ENCODE results near the gene YPEL4. TPM values are rescaled to one million over a fixed set of nuclear protein-coding genes. Genes with fewer than 3 reads are reported as not detected.
A peak's percentile ranks its signal among the peaks of the same experiment; 100 is the strongest.

Gene YPEL4
- total RNA-seq, 2 experiments from 2014 or later, result 0.17 to 0.19 TPM

DNA sequence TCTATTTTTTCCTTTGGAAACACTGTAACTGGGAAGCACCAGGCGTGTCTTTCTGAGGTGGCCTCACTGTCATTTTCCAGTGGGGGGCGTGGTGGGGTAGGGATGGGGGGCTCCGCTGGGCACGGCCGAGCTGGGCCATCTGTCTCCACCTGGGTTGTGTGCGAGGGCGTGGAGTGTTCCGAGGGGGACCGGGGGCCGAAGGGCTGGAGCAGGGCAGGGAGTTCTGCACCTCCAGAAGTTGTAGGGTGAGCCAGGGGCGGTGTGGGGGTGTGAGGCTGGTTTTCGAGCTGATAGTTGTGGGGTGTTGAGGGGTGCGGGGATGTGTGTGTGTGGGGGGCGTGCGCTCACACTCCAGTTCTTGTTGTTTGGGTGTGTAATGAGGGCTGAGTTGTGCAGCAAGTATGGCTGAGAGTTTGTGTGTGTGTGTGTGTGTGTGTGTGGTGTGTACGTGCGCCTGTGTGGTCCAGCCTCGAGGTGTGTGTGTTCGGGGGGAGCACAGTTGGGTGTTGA is 10.8 kb downstream of the YPEL4 start:
- POLR2A ChIA-PET, result no interaction called here
- Mint-ChIP-seq H3K27ac (peak overlapping the region; percentile 74), H3K9me3 (no peaks in the 10 kb centered on the region), H3K36me3 (ENCODE audit: low read depth) (no peaks in the 10 kb centered on the region), H3K27me3 (peaks cover 38% of the 10 kb centered on the region), H3K4me1 (peaks cover 35% of the 10 kb centered on the region), H3K4me3 (peak overlapping the region; percentile 82)
- CTCF ChIA-PET, result interaction anchor here (1.0 to 4.2 kb wide), 5 partner anchors 19 to 293 kb away, joined by 3 to 45 read pairs (median 9); partner anchors contain the start of genes CLP1 and UBE2L6
- no peak for DNase-seq

DNA sequence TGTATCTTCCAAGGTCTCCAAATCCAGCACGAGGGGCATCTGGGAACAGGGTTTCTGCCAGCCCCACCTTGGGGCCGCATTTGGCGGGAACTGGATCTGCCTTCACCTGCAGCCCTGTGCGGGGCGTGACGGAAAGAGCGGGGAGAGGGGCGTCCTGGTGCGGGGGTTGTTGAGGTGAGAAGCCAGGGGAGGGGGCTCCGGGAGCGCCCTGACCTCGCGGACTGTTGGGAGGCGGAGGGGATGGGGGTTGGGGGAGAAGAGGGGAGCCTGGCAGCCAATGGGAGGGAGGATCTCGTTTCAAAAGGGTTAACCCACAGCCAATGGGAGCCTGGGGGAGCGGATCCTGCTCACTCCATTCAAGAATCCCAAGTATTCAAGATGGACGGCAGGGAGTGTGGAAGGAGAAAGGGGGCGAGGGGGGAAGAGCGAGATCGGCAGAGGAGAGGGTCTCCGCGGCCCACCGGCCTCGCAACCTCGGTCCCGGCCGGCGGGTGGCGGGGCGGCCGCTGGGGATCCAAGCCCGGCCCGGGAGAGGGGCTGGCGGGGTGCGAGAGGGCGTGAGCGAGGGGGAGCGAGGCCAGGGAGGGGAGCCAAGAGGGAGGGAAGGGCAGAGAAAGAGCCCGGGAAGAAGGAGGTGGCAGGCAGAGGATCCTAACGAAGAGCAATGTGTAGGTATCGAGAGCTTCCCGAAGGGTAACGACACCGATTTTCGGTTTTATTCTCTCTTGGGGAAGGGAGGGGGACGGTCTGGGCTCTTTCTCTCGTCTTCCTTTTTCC is 11.5 kb downstream of the YPEL4 start:
- CTCF ChIA-PET, result interaction anchor here (1.0 to 3.6 kb wide), 3 partner anchors 19 to 137 kb away, joined by 3 to 15 read pairs (median 9); partner anchors contain the start of genes CLP1 and UBE2L6
- H3K4me1 Mint-ChIP-seq, result peaks cover 35% of the 10 kb centered on the region

DNA sequence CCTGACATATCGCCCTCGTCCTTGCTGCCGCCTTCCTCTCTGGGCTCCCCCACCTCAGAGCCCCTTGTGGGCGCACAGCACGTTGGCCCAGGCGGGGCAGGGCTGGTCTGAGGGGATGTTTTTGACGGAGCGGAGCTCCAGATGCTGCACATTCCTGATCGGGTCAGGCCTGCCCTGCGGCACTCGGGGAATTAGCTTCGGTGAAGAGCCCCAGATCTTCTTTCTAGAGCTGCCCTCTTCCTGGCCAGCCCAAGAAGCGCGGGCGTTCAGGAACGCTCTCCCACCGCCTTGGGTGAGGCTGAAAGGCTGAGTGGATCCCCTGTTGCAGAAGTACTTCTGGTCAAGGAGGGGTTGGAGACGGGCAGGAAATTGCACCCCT is 12.1 kb downstream of the YPEL4 start:
- Mint-ChIP-seq H3K4me3 (peak overlapping the region; percentile 82), H3K4me1 (peaks cover 35% of the 10 kb centered on the region), H3K36me3 (ENCODE audit: low read depth) (no peaks in the 10 kb centered on the region), H3K9me3 (no peaks in the 10 kb centered on the region), H3K27me3 (peaks cover 33% of the 10 kb centered on the region), H3K27ac (no peak overlapping the region)
- ChIA-PET POLR2A (no interaction called here), CTCF (interaction anchor here (1.0 to 3.6 kb wide), 2 partner anchors 70 to 136 kb away, joined by 3 to 15 read pairs; partner anchors contain the start of gene UBE2L6)
- no peak for DNase-seq

More for the DNA sequence above, 11.5 kb downstream of the YPEL4 start:
- Mint-ChIP-seq H3K36me3 (ENCODE audit: low read depth) (no peaks in the 10 kb centered on the region), H3K27me3 (peaks cover 35% of the 10 kb centered on the region), H3K9me3 (no peaks in the 10 kb centered on the region), H3K4me3 (peak overlapping the region; percentile 82), H3K27ac (peak overlapping the region; percentile 82)
- POLR2A ChIA-PET, result no interaction called here
- DNase-seq, result peak; percentile 24

DNA sequence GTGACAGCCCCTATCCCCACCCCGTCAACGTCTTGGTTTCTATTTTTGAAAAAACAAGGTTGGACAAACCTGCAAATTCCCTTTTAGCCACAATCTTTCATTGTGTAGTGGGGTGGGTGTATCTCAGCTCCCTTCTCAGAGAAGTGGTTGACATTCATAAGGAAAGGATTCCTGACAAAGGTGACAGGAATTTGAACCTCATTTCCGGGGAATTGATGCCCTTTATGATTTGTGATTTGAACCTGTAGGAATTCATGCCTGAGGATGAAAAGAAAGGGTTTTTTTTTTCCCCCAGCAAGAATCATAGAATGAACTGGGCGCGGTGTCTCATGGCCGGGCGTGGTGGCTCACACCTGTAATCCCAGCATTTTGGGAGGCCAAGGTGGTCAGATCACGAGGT is 14.5 kb downstream of the YPEL4 start:
- CTCF ChIA-PET, result interaction anchor here (0.7 to 3.6 kb wide), 3 partner anchors 9 to 67 kb away, joined by 4 to 15 read pairs (median 9); partner anchors contain the start of gene UBE2L6
- no peak overlapping the region for H3K4me3 Mint-ChIP-seq
- POLR2A ChIA-PET, result no interaction called here
- no peak overlapping the region for H3K27ac Mint-ChIP-seq
- H3K4me1 Mint-ChIP-seq, result peaks cover 25% of the 10 kb centered on the region
- H3K36me3 Mint-ChIP-seq (ENCODE audit: low read depth), result no peaks in the 10 kb centered on the region
- no peak for DNase-seq
- H3K27me3 Mint-ChIP-seq, result peaks cover 33% of the 10 kb centered on the region
- no peaks in the 10 kb centered on the region for H3K9me3 Mint-ChIP-seq

DNA sequence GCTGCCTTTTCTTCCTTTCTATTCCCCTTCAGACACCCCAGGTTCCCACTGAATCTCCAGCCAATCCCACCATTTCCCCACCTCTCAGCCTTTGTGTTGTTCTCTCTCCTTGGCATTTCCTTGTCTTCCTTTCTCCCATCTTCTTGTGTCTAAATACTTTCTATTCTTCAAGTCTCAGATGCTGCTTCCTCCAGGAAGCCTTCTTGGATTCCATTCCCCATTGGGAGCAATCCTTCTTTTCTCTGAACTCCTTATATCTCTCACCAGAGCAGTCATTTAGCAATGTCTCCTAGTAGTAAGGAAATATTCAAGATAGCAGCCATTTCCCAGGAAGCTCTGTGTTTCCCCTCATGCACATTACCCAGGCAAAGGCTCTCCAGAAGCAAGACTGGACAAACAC is 15.4 kb downstream of the YPEL4 start:
- Mint-ChIP-seq H3K36me3 (ENCODE audit: low read depth) (no peaks in the 10 kb centered on the region), H3K4me3 (no peak overlapping the region), H3K9me3 (no peaks in the 10 kb centered on the region), H3K27ac (no peak overlapping the region), H3K4me1 (peaks cover 18% of the 10 kb centered on the region), H3K27me3 (peaks cover 30% of the 10 kb centered on the region)
- ChIA-PET CTCF (interaction anchor here (0.5 to 1.0 kb wide), 2 partner anchors 67 to 101 kb away, joined by 3 to 5 read pairs; partner anchors contain the start of gene UBE2L6), POLR2A (no interaction called here)
- no peak for DNase-seq

DNA sequence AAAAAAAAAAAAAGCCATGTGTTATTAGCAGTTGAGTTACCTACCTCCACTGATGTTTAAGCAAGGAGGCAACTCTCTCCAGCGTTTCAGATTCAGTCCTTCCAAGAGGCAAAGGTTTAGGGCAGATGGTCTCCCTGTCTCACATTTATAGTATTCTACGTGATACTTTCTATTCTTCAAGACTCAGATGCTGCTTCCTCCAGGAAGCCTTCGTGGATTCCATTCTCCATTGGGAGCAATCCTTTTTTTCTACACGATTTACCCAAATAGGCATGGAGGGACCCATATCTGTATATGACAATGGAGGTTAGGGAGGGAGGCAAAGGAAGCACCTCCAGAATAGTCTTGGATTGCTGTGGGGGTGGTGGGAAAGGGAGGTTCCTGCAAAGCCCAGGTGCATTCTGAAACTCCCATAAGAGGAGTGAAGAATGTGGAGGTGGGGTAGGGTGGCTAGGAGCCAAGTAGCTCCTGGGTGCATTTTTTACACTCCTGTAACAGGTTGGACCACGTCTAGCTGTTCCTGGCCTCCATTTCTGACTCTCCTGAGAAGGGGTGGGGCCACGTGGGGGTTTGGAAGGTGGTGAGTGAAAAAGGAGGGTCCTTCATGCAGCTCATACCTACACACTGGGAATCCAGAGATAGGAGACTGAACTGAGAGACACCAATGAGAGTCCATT is 16.2 kb downstream of the YPEL4 start:
- DNase-seq, result no peak
- CTCF ChIA-PET, result interaction anchor here (0.7 kb wide), 1 partner anchor 81 kb away, joined by 3 read pairs; no protein-coding TSS in a partner anchor
- Mint-ChIP-seq H3K36me3 (ENCODE audit: low read depth) (no peaks in the 10 kb centered on the region), H3K4me3 (no peak overlapping the region), H3K9me3 (no peaks in the 10 kb centered on the region), H3K27me3 (peaks cover 30% of the 10 kb centered on the region), H3K4me1 (peaks cover 12% of the 10 kb centered on the region), H3K27ac (no peak overlapping the region)
- POLR2A ChIA-PET, result no interaction called here

DNA sequence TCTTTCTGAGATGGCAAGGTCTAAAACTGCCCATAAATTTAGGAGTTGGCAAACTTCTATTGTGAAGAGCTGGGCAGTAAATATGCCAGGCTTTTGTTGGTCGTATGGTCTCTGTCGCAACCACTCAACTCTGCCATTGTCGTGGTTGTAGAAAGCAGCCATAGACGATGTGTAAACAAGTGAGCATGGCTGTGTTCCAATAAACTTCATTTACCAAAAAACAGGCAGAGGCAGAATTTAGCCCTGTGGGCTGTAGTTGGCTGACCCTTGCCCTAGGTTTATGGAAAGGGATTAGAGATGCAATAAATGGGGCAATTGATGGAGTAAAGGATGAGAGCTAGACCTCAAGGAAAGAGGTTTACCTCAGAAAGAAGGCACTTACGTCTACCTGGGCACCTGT is 17.6 kb downstream of the YPEL4 start:
- no peak overlapping the region for H3K4me3 Mint-ChIP-seq
- CTCF ChIA-PET, result interaction anchor here (1.6 kb wide), 1 partner anchor 12 kb away, joined by 8 read pairs; no protein-coding TSS in a partner anchor
- H3K27ac Mint-ChIP-seq, result no peak overlapping the region
- peaks cover 4% of the 10 kb centered on the region for H3K4me1 Mint-ChIP-seq
- DNase-seq, result no peak
- H3K36me3 Mint-ChIP-seq (ENCODE audit: low read depth), result no peaks in the 10 kb centered on the region
- peaks cover 28% of the 10 kb centered on the region for H3K27me3 Mint-ChIP-seq
- H3K9me3 Mint-ChIP-seq, result no peaks in the 10 kb centered on the region
- POLR2A ChIA-PET, result no interaction called here

DNA sequence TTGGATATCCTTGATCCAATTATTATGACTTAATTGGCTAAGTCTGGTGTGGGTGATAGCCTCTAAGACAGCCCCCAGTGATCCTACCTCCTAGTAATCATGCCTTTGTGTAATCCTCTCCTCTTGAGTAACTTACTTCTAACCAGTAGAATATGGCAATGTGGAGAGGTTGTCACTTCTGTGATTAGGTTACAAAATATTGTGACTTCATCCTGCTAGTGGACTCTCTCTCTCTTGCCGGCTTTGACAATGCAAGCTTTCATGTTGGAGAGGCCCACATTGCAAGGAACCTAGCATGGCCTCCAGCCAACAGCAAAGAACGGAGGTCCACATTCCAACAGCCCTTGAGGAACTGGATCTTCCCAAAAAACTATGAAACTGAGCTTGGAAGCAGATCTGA is 19.5 kb downstream of the YPEL4 start:
- ChIA-PET POLR2A (no interaction called here), CTCF (interaction anchor here (1.1 kb wide), 1 partner anchor 23 kb away, joined by 3 read pairs; no protein-coding TSS in a partner anchor)
- no peak overlapping the region for H3K27ac Mint-ChIP-seq
- no peak for DNase-seq
- no peaks in the 10 kb centered on the region for H3K36me3 Mint-ChIP-seq (ENCODE audit: low read depth)
- peaks cover 22% of the 10 kb centered on the region for H3K27me3 Mint-ChIP-seq
- H3K4me1 Mint-ChIP-seq, result no peaks in the 10 kb centered on the region
- H3K4me3 Mint-ChIP-seq, result no peak overlapping the region
- H3K9me3 Mint-ChIP-seq, result no peaks in the 10 kb centered on the region

DNA sequence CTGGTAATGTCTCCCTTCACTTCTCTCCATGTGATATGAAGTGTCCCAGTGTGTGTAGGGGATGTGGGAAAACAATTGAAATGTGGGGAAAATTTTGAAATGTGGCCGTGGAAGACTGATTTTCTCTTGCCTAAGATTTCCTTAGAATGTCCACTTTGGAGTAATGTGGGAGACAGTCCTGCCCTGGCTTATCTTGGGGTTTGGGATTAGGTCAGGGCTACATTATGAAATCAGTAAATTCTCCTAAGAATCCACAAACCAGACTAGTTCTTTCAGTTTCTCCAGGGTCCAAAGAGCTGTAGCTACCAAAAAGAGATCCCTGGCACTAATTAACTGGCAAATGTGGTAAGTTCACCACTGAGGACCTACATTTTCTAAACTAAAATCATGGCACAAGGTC is 22.8 kb downstream of the YPEL4 start:
- no peaks in the 10 kb centered on the region for H3K9me3 Mint-ChIP-seq
- ChIA-PET POLR2A (no interaction called here), CTCF (interaction anchor here (1.2 kb wide), 1 partner anchor 9 kb away, joined by 5 read pairs; no protein-coding TSS in a partner anchor)
- H3K4me1 Mint-ChIP-seq, result no peaks in the 10 kb centered on the region
- DNase-seq, result no peak
- H3K4me3 Mint-ChIP-seq, result no peak overlapping the region
- no peaks in the 10 kb centered on the region for H3K36me3 Mint-ChIP-seq (ENCODE audit: low read depth)
- no peak overlapping the region for H3K27ac Mint-ChIP-seq
- peaks cover 10% of the 10 kb centered on the region for H3K27me3 Mint-ChIP-seq

DNA sequence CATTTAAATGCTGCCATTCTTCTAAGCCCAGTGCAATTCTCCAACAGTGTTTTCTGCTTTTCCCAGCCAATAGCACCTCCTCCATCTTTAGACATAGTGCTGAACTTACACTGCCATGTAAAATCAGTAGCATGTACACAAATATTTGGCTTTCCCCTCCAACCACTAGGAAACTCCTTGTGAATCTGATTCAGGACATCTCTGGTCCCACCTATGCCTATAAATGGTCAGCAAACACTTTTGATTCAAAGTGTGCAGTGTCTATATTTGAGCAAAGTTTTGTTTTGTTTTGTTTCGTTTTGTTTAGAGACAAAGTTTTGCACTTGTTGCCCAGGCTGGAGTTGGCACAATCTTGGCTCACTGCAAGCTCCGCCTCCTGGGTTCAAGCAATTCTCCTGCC is 24.8 kb downstream of the YPEL4 start:
- H3K36me3 Mint-ChIP-seq (ENCODE audit: low read depth), result no peaks in the 10 kb centered on the region

DNA sequence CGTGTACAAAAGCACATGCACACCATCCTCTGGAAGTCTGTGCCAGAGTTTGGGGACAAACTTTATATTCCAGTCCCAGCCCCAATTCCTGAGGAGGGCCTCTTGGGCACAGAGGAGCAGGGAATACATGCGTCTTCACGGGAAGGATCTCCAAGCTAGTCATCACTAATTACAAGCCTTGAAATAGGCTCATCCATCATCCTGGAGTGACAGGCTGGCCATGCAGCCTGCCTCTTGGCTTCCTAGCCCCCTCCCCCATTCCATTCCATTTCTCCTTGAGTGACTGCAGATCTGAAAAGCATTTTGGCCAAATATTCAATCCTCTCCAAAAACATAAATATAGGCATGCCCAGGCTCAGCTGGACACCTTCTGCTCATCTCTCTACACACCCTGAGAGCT is 27.4 kb downstream of the YPEL4 start:
- H3K4me3 Mint-ChIP-seq, result no peak overlapping the region
- no peak for DNase-seq
- H3K4me1 Mint-ChIP-seq, result no peaks in the 10 kb centered on the region
- CTCF ChIA-PET, result interaction anchor here (0.8 to 1.5 kb wide), 3 partner anchors 10 to 29 kb away, joined by 3 to 5 read pairs (median 3); no protein-coding TSS in a partner anchor
- no peaks in the 10 kb centered on the region for H3K36me3 Mint-ChIP-seq (ENCODE audit: low read depth)
- H3K27ac Mint-ChIP-seq, result no peak overlapping the region
- peaks cover 11% of the 10 kb centered on the region for H3K9me3 Mint-ChIP-seq
- POLR2A ChIA-PET, result no interaction called here
- no peaks in the 10 kb centered on the region for H3K27me3 Mint-ChIP-seq

More for the DNA sequence above, 24.8 kb downstream of the YPEL4 start:
- H3K27me3 Mint-ChIP-seq, result peaks cover 2% of the 10 kb centered on the region
- H3K4me3 Mint-ChIP-seq, result no peak overlapping the region
- H3K9me3 Mint-ChIP-seq, result peaks cover 5% of the 10 kb centered on the region
- no peak for DNase-seq
- no peaks in the 10 kb centered on the region for H3K4me1 Mint-ChIP-seq
- ChIA-PET POLR2A (no interaction called here), CTCF (interaction anchor here (0.6 kb wide), 1 partner anchor 1909 kb away, joined by 3 read pairs; no protein-coding TSS in a partner anchor)
- H3K27ac Mint-ChIP-seq, result no peak overlapping the region

DNA sequence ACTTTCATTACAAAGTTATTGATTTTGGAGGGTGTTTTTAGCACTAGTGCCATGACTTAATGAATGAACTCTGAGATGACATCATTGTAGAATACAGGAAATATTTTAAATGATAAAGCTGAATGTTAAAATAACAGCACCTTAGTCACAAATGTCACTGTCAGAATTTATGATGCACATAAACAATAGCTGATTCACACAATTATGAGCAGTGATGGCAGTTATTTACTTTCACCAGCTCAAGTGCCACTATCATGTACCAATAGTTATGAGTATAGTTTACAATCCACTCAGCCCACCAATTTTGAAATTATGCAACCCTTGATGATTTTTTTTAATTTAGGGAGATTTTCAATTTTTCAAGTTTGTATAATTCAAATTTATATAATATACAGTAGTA is 29.2 kb downstream of the YPEL4 start:
- Mint-ChIP-seq H3K4me1 (no peaks in the 10 kb centered on the region), H3K4me3 (no peak overlapping the region), H3K27ac (no peak overlapping the region), H3K9me3 (peaks cover 11% of the 10 kb centered on the region), H3K27me3 (no peaks in the 10 kb centered on the region), H3K36me3 (ENCODE audit: low read depth) (no peaks in the 10 kb centered on the region)
- no peak for DNase-seq
- ChIA-PET POLR2A (no interaction called here), CTCF (no interaction called here)

DNA sequence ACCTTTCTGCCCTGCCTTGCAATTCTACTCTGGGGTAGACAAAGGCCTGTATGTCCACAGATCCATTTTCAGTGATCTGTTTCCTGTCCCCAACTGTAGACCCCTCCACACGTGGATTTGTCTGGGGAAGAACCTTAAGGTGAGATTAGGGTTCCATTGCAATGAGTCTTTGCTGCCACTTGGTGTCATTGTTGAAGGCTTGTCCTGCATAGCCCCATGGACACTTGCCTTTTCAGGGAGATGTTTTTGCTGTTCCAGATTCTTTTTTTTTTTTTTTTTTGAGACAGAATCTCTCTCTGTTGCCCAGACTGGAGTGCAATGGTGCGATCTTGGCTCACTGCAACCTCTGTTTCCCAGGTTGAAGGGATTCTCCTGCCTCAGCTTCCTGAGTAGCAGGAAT is 30.4 kb downstream of the YPEL4 start:
- ChIA-PET CTCF (no interaction called here), POLR2A (no interaction called here)
- Mint-ChIP-seq H3K27me3 (no peaks in the 10 kb centered on the region), H3K27ac (peak overlapping the region; percentile 25), H3K9me3 (peaks cover 11% of the 10 kb centered on the region), H3K4me3 (no peak overlapping the region), H3K4me1 (no peaks in the 10 kb centered on the region), H3K36me3 (ENCODE audit: low read depth) (no peaks in the 10 kb centered on the region)
- DNase-seq, result no peak
